Ramos (cell line): ENCODE measurements around the gene SMIM36.
"Not testable (repeated sequence)": the region's sequence is repeated elsewhere in the genome, so short reads cannot be mapped to it uniquely, and the experiment has no call there.

Source experiments
- in situ Hi-C: fragments of 300-500 bp; cut with MboI; formaldehyde crosslinking; loops from one replicate; pipeline ENCODE4 v1.14.3; 2022; ENCODE audit warnings: low sequenced_read_pairs; ENCODE audit not compliant: unreplicated experiment

The SMIM36 gene

GRCh38 chr17:55518510-55518909 lies 7.3 kb upstream of the SMIM36 start:
- in situ Hi-C loops = loop anchor here (10.0 kb wide), 2 partner anchors 164 to 524 kb away; no protein-coding TSS in a partner anchor

GRCh38 chr17:55513885-55514590 lies 2.8 kb upstream of the SMIM36 start:
- in situ Hi-C loops = loop anchor here (10.0 kb wide), 2 partner anchors 159 to 519 kb away; no protein-coding TSS in a partner anchor

GRCh38 chr17:55507669-55508068 lies 3.6 kb downstream of the SMIM36 start:
- in situ Hi-C loops = not testable (repeated sequence)

- in situ Hi-C loops = not testable (repeated sequence)
Observed at GRCh38 chr17:55501626-55502025, 9.6 kb downstream of the SMIM36 start.

GRCh38 chr17:55500103-55500502 lies 11.1 kb downstream of the SMIM36 start:
- in situ Hi-C loops = no loop called here

- in situ Hi-C loops = no loop called here
Observed at GRCh38 chr17:55496094-55496881, 15.0 kb downstream of the SMIM36 start.

GRCh38 chr17:55495239-55495638 lies 16.0 kb downstream of the SMIM36 start:
- in situ Hi-C loops = no loop called here

- in situ Hi-C loops = no loop called here
Observed at GRCh38 chr17:55492781-55493341, 18.4 kb downstream of the SMIM36 start.

- in situ Hi-C loops = no loop called here
Observed at GRCh38 chr17:55490376-55490775, 20.9 kb downstream of the SMIM36 start.

GRCh38 chr17:55487695-55488432 lies 23.4 kb downstream of the SMIM36 start:
- in situ Hi-C loops = no loop called here

GRCh38 chr17:55484575-55484974 lies 26.7 kb downstream of the SMIM36 start:
- in situ Hi-C loops = no loop called here

- in situ Hi-C loops = no loop called here
Observed at GRCh38 chr17:55482591-55483389, 28.5 kb downstream of the SMIM36 start.

GRCh38 chr17:55480631-55481315 lies 30.5 kb downstream of the SMIM36 start:
- in situ Hi-C loops = no loop called here

GRCh38 chr17:55479903-55480302 lies 31.3 kb downstream of the SMIM36 start:
- in situ Hi-C loops = no loop called here

GRCh38 chr17:55478971-55479370 lies 32.3 kb downstream of the SMIM36 start:
- in situ Hi-C loops = no loop called here

GRCh38 chr17:55466671-55467070 lies 44.6 kb downstream of the SMIM36 start:
- in situ Hi-C loops = no loop called here

- in situ Hi-C loops = not testable (repeated sequence)
Observed at GRCh38 chr17:55465771-55466170, 45.5 kb downstream of the SMIM36 start.

GRCh38 chr17:55463600-55463999 lies 47.7 kb downstream of the SMIM36 start:
- in situ Hi-C loops = no loop called here

GRCh38 chr17:55462711-55463110 lies 48.5 kb downstream of the SMIM36 start:
- in situ Hi-C loops = no loop called here
